ENCODE results near the gene PCDH9.

The PCDH9 gene

GRCh38 chr13:66972659-66973058 lies 257.5 kb downstream of the PCDH9 start:
- DNase-seq (ENCODE audit: low read depth, low spot score), result no peak

DNA sequence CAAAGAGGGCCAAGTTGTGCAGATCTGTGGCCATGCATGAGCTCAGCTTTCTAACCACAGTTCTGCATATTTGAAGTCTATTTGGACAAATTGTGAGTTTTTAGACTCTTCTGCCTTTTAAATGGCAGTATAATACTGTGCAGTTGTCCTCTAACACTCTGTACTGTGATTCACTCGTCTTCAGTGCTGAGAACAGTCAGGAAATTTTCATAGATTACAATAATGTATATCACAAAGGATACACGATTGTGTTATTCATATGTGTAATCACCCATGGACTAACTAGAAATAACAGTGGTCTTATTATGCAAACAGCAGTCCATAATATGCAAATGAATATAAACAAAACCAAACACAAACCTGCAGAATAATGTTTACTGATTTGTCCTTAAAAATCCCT lies 259.1 kb downstream of the PCDH9 start:
- DNase-seq (ENCODE audit: low read depth, low spot score), result no peak

- no peak for DNase-seq (ENCODE audit: low read depth, low spot score)
Observed at GRCh38 chr13:66969291-66969690, 260.8 kb downstream of the PCDH9 start.

GRCh38 chr13:66967811-66968597 lies 262.1 kb downstream of the PCDH9 start:
- DNase-seq (ENCODE audit: low read depth, low spot score), result no peak

- DNase-seq (ENCODE audit: low read depth, low spot score), result no peak
Observed at GRCh38 chr13:66965181-66965580, 265.0 kb downstream of the PCDH9 start.

DNA sequence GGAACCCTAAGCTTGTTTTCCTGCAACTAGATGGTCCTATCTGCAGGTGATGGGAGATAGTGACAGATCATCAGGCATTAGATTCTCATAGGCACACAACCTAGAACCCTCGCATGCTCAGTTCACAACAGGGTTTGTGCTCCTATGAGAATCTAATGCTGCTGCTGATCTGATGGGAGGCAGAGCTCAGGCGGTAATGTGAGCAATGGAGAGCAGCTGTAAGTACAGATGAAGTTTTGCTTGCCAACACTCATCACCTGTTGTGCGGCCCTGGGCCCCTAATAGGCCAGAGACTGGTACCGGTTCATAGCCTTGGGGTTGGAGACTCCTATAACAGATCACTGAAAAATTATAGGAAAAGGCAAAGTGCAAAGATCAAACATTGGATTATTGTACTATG lies 267.2 kb downstream of the PCDH9 start:
- no peak for DNase-seq (ENCODE audit: low read depth, low spot score)

- no peak for DNase-seq (ENCODE audit: low read depth, low spot score)
Observed at GRCh38 chr13:66958611-66959010, 271.5 kb downstream of the PCDH9 start.

GRCh38 chr13:66952507-66952906 lies 277.6 kb downstream of the PCDH9 start:
- no peak for DNase-seq (ENCODE audit: low read depth, low spot score)

GRCh38 chr13:66951426-66951825 lies 278.7 kb downstream of the PCDH9 start:
- no peak for DNase-seq (ENCODE audit: low read depth, low spot score)

DNA sequence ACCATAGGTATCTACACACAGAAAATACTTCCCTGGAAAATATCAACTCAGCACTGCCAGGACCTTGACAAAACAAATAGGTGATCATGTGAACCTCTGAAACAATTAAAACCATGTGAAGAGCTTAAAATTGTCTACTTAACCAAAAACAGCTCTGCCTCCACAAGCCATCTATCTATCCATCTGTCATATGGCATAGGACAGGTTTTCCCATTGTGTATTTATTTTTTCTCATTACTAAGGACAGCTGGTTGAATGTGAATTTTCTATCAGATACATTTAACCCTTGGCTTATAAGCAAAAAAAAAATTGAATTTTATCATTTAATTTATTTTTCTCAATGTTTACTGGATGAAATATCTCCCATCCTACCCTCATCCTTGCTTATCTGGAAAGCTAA lies 279.5 kb downstream of the PCDH9 start:
- DNase-seq (ENCODE audit: low read depth, low spot score), result no peak

DNA sequence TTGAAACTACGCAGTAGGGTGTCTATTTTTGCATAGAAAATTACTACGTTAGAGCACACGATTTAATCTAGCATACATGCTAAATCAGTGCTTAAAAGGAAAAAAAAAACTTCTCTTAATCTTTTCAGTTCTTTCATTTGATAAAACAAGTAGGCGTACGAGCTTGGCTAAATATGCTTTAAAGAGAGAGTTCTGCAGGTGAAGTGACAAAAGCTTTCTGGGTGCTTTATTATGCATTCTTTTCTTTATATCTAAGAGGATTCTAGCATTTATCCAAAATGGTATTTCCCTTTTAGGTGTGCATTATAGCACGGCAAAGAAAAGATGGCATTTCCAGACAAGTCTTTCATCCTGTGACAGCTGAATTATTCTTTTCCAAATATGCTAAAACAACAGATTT lies 281.2 kb downstream of the PCDH9 start:
- no peak for DNase-seq (ENCODE audit: low read depth, low spot score)

- no peak for DNase-seq (ENCODE audit: low read depth, low spot score)
Observed at GRCh38 chr13:66943530-66943929, 286.6 kb downstream of the PCDH9 start.

GRCh38 chr13:66940113-66940512 lies 290.0 kb downstream of the PCDH9 start:
- no peak for DNase-seq (ENCODE audit: low read depth, low spot score)

DNA sequence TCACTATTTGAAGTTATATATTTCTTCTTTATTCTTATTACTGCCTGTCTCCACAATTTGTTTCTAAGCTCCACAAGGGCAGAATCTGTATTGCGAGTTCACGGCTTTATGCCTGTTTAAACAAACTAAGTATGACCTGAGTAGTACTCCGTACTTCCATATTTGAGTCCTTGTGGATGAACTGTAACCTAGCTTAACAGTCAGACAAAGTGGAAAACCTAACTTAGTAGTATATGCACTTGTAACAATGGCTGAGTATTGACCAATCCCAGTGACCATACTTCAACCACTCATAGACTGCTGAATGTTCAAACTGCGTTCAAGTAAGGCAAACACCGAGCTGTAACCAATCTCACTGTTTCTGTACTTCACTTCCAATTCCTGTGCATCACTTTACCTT lies 292.7 kb downstream of the PCDH9 start:
- DNase-seq (ENCODE audit: low read depth, low spot score), result no peak

GRCh38 chr13:66933994-66934393 lies 296.1 kb downstream of the PCDH9 start:
- DNase-seq (ENCODE audit: low read depth, low spot score), result no peak

GRCh38 chr13:66933527-66933926 lies 296.6 kb downstream of the PCDH9 start:
- DNase-seq (ENCODE audit: low read depth, low spot score), result no peak

DNA sequence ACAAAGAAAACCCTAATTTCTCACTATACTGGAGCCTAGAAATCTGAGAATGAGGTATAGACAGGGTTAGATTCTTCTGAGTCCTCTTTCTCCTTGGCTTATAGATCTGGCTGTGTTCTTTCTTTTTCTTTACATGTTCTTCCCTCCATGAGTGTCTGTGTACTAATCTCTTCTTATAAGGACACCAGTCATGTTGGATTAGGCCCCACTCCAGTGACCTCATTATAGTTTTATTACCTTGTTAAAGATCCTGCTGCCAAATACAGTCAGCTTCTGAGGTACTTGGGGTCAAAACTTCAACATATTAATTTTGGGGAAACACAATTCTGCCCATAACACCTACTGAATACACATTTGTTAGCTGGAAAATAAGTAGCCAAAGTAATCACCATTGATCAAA lies 302.6 kb downstream of the PCDH9 start:
- DNase-seq (ENCODE audit: low read depth, low spot score), result no peak

GRCh38 chr13:66926851-66927524 lies 303.1 kb downstream of the PCDH9 start:
- DNase-seq (ENCODE audit: low read depth, low spot score), result no peak

- no peak for DNase-seq (ENCODE audit: low read depth, low spot score)
Observed at GRCh38 chr13:66926200-66926850, 303.8 kb downstream of the PCDH9 start.

DNA sequence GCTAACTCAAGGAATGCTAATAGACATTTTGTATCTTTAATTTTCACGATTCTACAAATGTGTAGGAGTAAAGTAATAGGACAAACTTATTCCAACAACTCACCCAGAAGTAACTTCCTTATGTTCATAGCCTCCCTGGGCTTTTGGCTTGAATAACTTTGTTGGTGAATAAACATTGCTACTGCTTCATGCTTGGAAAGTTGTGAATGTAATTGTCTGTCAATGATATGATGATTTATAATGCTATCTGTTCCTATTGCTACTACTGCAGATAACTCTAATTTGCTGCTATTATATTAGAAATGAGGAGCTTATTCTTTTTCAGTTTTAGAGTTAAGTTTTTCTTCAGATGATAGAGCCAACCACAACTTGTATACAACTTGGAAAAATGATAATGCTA lies 307.7 kb downstream of the PCDH9 start:
- DNase-seq (ENCODE audit: low read depth, low spot score), result no peak

DNA sequence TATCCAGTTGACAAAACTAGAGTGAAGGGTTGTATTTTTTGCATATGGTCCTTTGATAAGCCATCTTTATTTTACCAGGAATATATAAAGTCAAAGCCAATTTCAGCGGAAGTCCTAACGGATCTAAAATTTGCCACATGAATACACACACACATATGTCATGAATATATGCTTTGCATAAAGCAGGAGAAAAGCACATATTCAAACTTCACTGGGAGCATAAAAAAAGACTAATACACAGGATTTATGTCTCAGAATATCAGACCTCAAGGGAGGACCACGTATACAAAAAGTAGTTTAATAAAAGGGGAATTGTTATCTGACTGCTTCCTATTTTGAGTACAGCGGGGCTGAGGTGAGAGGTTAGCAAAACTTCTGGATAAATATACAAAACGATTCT lies 308.7 kb downstream of the PCDH9 start:
- DNase-seq (ENCODE audit: low read depth, low spot score), result no peak

- no peak for DNase-seq (ENCODE audit: low read depth, low spot score)
Observed at GRCh38 chr13:66915596-66916185, 314.4 kb downstream of the PCDH9 start.
